DMS153 (cell line): ENCODE measurements around the gene PYHIN1.

ENCODE experiments used
- DNase-seq: peaks from one replicate; lab custom pipeline; 2025; lab: John Stamatoyannopoulos, UW

PYHIN1 gene

GRCh38 chr1:159014003-159014571, 82.7 kb downstream of the PYHIN1 start:
- DNase-seq = no peak

- DNase-seq = no peak
These were observed 83.5 kb downstream of the PYHIN1 start for GRCh38 chr1:159014851-159015250.

GRCh38 chr1:159015440-159015909, 84.1 kb downstream of the PYHIN1 start:
- DNase-seq = no peak

GRCh38 chr1:159023723-159024122, 92.4 kb downstream of the PYHIN1 start:
- DNase-seq = no peak

GRCh38 chr1:159025043-159025442, 93.7 kb downstream of the PYHIN1 start:
- DNase-seq = no peak
